LNCaP clone FGC (cell line): ENCODE measurements around the gene ZNF263.

Source experiments
- DNase-seq: peaks from one replicate; pipeline ENCODE4 v3.0.0-alpha.2; 2011; ENCODE audit warnings: low read depth
- H3K4me3 ChIP-seq: 2 replicates; pipeline ENCODE4 v1.5.1; 2011; ENCODE audit warnings: mild to moderate bottlenecking, low read depth, low read length, control low read depth
- TF ChIP-seq, protein P1 (sequence below): IDR thresholded peaks from 2 replicates; pipeline ENCODE4 v1.5.1; 2012; ENCODE audit warnings: mild to moderate bottlenecking; ENCODE audit not compliant: control insufficient read depth, insufficient read depth; ENCODE audit errors: extremely low read depth

ZNF263 gene

GRCh38 chr16:3282103-3282729 is 1.1 kb upstream of the ZNF263 start:
- H3K4me3 ChIP-seq, result peak overlapping the region; percentile 100
- TF ChIP-seq, protein P1, sequence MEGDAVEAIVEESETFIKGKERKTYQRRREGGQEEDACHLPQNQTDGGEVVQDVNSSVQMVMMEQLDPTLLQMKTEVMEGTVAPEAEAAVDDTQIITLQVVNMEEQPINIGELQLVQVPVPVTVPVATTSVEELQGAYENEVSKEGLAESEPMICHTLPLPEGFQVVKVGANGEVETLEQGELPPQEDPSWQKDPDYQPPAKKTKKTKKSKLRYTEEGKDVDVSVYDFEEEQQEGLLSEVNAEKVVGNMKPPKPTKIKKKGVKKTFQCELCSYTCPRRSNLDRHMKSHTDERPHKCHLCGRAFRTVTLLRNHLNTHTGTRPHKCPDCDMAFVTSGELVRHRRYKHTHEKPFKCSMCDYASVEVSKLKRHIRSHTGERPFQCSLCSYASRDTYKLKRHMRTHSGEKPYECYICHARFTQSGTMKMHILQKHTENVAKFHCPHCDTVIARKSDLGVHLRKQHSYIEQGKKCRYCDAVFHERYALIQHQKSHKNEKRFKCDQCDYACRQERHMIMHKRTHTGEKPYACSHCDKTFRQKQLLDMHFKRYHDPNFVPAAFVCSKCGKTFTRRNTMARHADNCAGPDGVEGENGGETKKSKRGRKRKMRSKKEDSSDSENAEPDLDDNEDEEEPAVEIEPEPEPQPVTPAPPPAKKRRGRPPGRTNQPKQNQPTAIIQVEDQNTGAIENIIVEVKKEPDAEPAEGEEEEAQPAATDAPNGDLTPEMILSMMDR, result no peak
- no peak for DNase-seq

- DNase-seq, result no peak
- TF ChIP-seq, protein P1, result no peak
- peak overlapping the region; percentile 100 for H3K4me3 ChIP-seq
These were observed 504 bp downstream of the ZNF263 start for GRCh38 chr16:3283543-3284447.

DNA sequence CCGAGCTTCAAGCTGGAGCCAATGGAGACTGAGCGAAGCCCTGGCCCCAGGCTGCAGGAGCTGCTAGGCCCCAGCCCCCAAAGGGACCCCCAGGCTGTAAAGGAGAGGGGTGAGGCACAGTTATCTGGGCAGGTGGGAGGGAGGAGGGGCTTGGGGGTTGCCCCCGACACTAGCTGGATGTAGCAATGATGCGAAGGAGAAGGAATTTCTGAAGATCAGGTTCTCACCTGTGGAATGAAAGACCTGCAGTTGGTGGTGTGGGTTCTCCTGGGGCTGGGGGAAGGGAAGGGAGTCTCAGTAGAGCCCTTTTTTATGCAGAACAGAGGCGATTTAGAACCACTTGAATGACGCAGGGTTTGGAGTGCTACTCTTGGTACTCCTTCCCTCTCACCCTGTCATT is 1.8 kb downstream of the ZNF263 start:
- TF ChIP-seq, protein P1, result no peak
- no peak for DNase-seq
- peak overlapping the region; percentile 100 for H3K4me3 ChIP-seq

GRCh38 chr16:3289998-3290673 is 6.8 kb downstream of the ZNF263 start:
- H3K4me3 ChIP-seq, result no peak overlapping the region
- TF ChIP-seq, protein P1, result no peak
- no peak for DNase-seq

GRCh38 chr16:3292604-3293003 is 9.3 kb downstream of the ZNF263 start:
- DNase-seq, result no peak
- TF ChIP-seq, protein P1, result no peak
- no peak overlapping the region for H3K4me3 ChIP-seq

DNA sequence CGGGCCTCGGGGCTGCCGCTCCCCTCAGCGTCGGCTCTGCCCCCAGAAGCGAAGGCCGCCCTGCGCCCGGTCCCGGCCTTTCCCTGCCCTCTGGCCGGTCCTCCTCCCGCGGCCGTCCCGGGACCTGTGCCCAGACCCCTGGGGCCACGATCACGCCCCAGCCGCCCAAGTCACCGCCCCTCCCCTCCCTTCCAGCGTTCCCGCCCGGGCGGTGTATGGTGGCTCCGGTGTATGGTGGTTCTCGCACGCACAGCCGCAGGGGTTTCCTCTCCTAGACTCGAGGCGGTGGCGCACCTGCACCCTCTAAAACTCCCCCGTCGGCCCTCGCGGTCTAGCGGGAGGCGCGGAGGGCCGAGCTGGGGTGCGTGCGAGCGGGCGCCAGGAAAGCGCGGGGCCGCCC is 11.9 kb downstream of the ZNF263 start:
- no peak for DNase-seq
- no peak overlapping the region for H3K4me3 ChIP-seq
- TF ChIP-seq, protein P1, result no peak
